GM12878 (cell line): Measurements from ENCODE around the gene TFRC. TPM values are rescaled to one million over a fixed set of nuclear protein-coding genes. Genes with fewer than 3 reads are reported as not detected.

Experiments
- DPF2 ChIP-seq: fragments of 450-650 bp; IDR thresholded peaks from 2 replicates; pipeline ENCODE4 v1.6.1; 2017; ENCODE audit warnings: mild to moderate bottlenecking
- EED ChIP-seq: sonication (generic); IDR thresholded peaks from 2 replicates; pipeline ENCODE4 v1.6.1; 2016; ENCODE audit warnings: antibody characterized with exemption, low read depth
- GATAD2B ChIP-seq: fragments of 450-650 bp; conservative IDR thresholded peaks from 2 replicates; pipeline ENCODE4 v1.6.1; 2017; ENCODE audit warnings: low read depth, mild to moderate bottlenecking, moderate library complexity
- IKZF1 ChIP-seq: fragments of 450-650 bp; conservative IDR thresholded peaks from 2 replicates; pipeline ENCODE4 v1.6.1; 2017; ENCODE audit warnings: antibody characterized with exemption, mild to moderate bottlenecking
- IKZF2 ChIP-seq, 2 experiments: fragments of 450-650 bp; IDR thresholded peaks; 2 replicates each; pipeline ENCODE4 v1.6.1; 2017; ENCODE audit warnings: mild to moderate bottlenecking in 2 of 2, moderate library complexity in 2 of 2
- MEF2B ChIP-seq: fragments of 450-650 bp; IDR thresholded peaks from 2 replicates; pipeline ENCODE4 v1.6.1; 2018; ENCODE audit warnings: mild to moderate bottlenecking, moderate library complexity; ENCODE audit not compliant: partially characterized antibody, poor library complexity, severe bottlenecking
- MTA2 ChIP-seq: fragments of 450-650 bp; IDR thresholded peaks from 2 replicates; pipeline ENCODE4 v1.6.1; 2016; ENCODE audit warnings: low read depth, mild to moderate bottlenecking, moderate library complexity
- MTA3 ChIP-seq: IDR thresholded peaks from 2 replicates; pipeline ENCODE4 v1.6.1; 2012; ENCODE audit warnings: low read length, inconsistent platforms, borderline replicate concordance
- MYC ChIP-seq: IDR thresholded peaks from 2 replicates; pipeline ENCODE4 v1.6.1; 2011; ENCODE audit warnings: mild to moderate bottlenecking, low read length, moderate library complexity, inconsistent platforms; ENCODE audit not compliant: insufficient read depth, insufficient replicate concordance, insufficient read length, severe bottlenecking
- NBN ChIP-seq: fragments of 450-650 bp; IDR thresholded peaks from 2 replicates; pipeline ENCODE4 v1.6.1; 2016
- NR2F1 ChIP-seq: fragments of 450-650 bp; conservative IDR thresholded peaks from 2 replicates; pipeline ENCODE4 v1.6.1; 2017; ENCODE audit warnings: mild to moderate bottlenecking
- PAX5 ChIP-seq: IDR thresholded peaks from 2 replicates; pipeline ENCODE4 v1.6.1; 2011; ENCODE audit warnings: low read depth, low read length, borderline replicate concordance
- POLR2A ChIP-seq: IDR thresholded peaks from 2 replicates; pipeline ENCODE4 v1.6.1; 2011; ENCODE audit warnings: low read depth, mild to moderate bottlenecking, low read length
- POLR2AphosphoS2 ChIP-seq: IDR thresholded peaks from 2 replicates; pipeline ENCODE4 v1.6.1; 2011; ENCODE audit warnings: low read depth, mild to moderate bottlenecking, low read length, improper control_type of control experiment, moderate library complexity
- RAD21 ChIP-seq: IDR thresholded peaks from 2 replicates; pipeline ENCODE4 v1.6.1; 2011; ENCODE audit warnings: mild to moderate bottlenecking, low read depth, low read length, moderate library complexity; ENCODE audit not compliant: insufficient read depth
- REST ChIP-seq: IDR thresholded peaks from 2 replicates; pipeline ENCODE4 v1.6.1; 2012; ENCODE audit warnings: mild to moderate bottlenecking, low read depth, low read length
- RUNX3 ChIP-seq: IDR thresholded peaks from 2 replicates; pipeline ENCODE4 v1.6.1; 2012; ENCODE audit warnings: low read length, inconsistent platforms
- SIX5 ChIP-seq: IDR thresholded peaks from 2 replicates; pipeline ENCODE4 v1.6.1; 2011; ENCODE audit warnings: mild to moderate bottlenecking, low read depth, low read length, moderate library complexity; ENCODE audit not compliant: severe bottlenecking
- SMAD1 ChIP-seq: fragments of 450-650 bp; IDR thresholded peaks from 2 replicates; pipeline ENCODE4 v1.6.1; 2018; ENCODE audit warnings: mild to moderate bottlenecking, low read depth; ENCODE audit not compliant: partially characterized antibody
- SUPT20H ChIP-seq: IDR thresholded peaks from 2 replicates; pipeline ENCODE4 v1.6.1; 2011; ENCODE audit warnings: low read depth, mild to moderate bottlenecking, low read length, moderate library complexity, borderline replicate concordance; ENCODE audit not compliant: control insufficient read depth
- TAF1 ChIP-seq: IDR thresholded peaks from 2 replicates; pipeline ENCODE4 v1.6.1; 2011; ENCODE audit warnings: mild to moderate bottlenecking, low read depth, low read length, borderline replicate concordance
- TCF12 ChIP-seq: IDR thresholded peaks from 2 replicates; pipeline ENCODE4 v1.6.1; 2011; ENCODE audit warnings: low read depth, mild to moderate bottlenecking, low read length
- YBX1 ChIP-seq: fragments of 450-650 bp; IDR thresholded peaks from 2 replicates; pipeline ENCODE4 v1.6.1; 2016; ENCODE audit warnings: antibody characterized with exemption
- ZBTB33 ChIP-seq: fragments of 450-650 bp; IDR thresholded peaks from 2 replicates; pipeline ENCODE4 v1.6.1; 2017; ENCODE audit warnings: mild to moderate bottlenecking
- polyA plus RNA-seq, 11 experiments: library from polyadenylated mRNA; depleted of rRNA in 4 of 11; unstranded in 6 of 11; stranded (reverse) in 5 of 11; fragments of >200 nt; fragmentation: Nextera tagmentation in 4 of 11; fragmentation: Illumina TruSeq in 1 of 11; extraction: Ambion mirVana in 4 of 11; extraction: Trizol in 1 of 11; gene quantifications; 1 replicate in 1 of 11; 2 replicates in 10 of 11; pipeline versions ENCODE4 v1.2.1 to v1.2.3, GENCODE V29; 2011 to 2016; ENCODE audit warnings: inconsistent platforms in 2 of 11, missing spikeins in 2 of 11, low read depth in 1 of 11
- total RNA-seq, 4 experiments: library from RNA; depleted of rRNA in 3 of 4; stranded (reverse); fragments of >200 nt in 3 of 4; fragmentation: Illumina TruSeq in 1 of 4; extraction: Trizol in 1 of 4; gene quantifications; 2 replicates each; pipeline versions ENCODE4 v1.2.1 to v1.2.3, GENCODE V29; 2013 to 2021

Gene TFRC
- total and polyA plus RNA-seq, 10 of the 15 experiments (the other 5 are each of a cell fraction or from before 2014, with no cell fraction given): 123 to 526 (median 316) TPM

- TF ChIP-seq RAD21 (no peak), NBN (peak; percentile 49; the same call in 1 of the 2 replicates), PAX5 (peak; percentile 24; the same call in 1 of the 2 replicates), SUPT20H (no peak), DPF2 (peak; percentile 64), RUNX3 (peak; percentile 42; the same call in 1 of the 2 replicates), SMAD1 (peak; percentile 18), MTA2 (peak; percentile 51; the same call in 1 of the 2 replicates), GATAD2B (0 out of 2 replicates have a peak, but pooled peaks have one; percentile 36), POLR2AphosphoS2 (no peak), TCF12 (no peak), SIX5 (no peak), IKZF1 (peak; percentile 81), MEF2B (peak; percentile 26), TAF1 (no peak), MYC (no peak), NR2F1 (0 out of 2 replicates have a peak, but pooled peaks have one; percentile 19), MTA3 (no peak), ZBTB33 (no peak), IKZF2 (IDR thresholded peaks at IDR 0.05) (peak; percentile 83 to 84), EED (peak; percentile 60; the same call in 1 of the 2 replicates), POLR2A (no peak), YBX1 (no peak), REST (no peak)
These were observed 45.6 kb upstream of the TFRC start (continued) for GRCh38 chr3:196127308-196128040.
